GM23248 (cell line): ENCODE measurements around the gene SUPT5H.

Experiments
- EZH2 ChIP-seq: fragments of 200-600 bp; sonication (generic); IDR thresholded peaks from 2 replicates; pipeline ENCODE4 v1.6.1; 2018; ENCODE audit warnings: antibody characterized with exemption, mild to moderate bottlenecking; ENCODE audit not compliant: insufficient read depth, poor library complexity, severe bottlenecking
- EZH2phosphoT487 ChIP-seq: fragments of 200-600 bp; sonication (generic); IDR thresholded peaks from 2 replicates; pipeline ENCODE4 v1.6.1; 2018; ENCODE audit warnings: antibody characterized with exemption, moderate library complexity, mild to moderate bottlenecking, low read depth; ENCODE audit not compliant: insufficient read depth

DNA sequence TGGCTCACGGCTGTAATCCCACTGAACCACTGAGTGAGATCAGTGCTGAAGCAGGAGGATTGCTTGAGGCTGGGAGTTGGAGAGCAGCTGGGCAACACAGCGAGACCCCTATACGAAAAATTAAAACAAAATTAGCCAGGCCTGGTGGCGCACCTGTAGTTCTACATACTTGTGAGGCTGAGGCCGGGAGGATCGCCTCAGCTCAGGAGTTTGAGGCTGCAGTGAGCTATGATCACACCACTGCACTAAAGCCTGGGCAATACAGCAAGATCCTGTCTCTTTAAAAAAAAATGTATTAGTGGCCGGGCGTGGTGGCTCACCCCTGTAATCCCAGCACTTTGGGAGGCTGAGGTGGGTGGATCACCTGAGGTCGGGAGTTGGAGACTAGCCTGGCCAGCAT is 63.2 kb downstream of the SUPT5H start:
- TF ChIP-seq EZH2phosphoT487: no peak
- no peak for TF ChIP-seq EZH2
